Measurements from ENCODE around the gene CHD2. TPM values are rescaled to one million over a fixed set of nuclear protein-coding genes. Genes with fewer than 3 reads are reported as not detected.
A peak's percentile ranks its signal among the peaks of the same experiment; 100 is the strongest.
"Not testable (repeated sequence)": the region's sequence is repeated elsewhere in the genome, so short reads cannot be mapped to it uniquely, and the experiment has no call there.

CHD2 gene
- total RNA-seq, 6 donors from 2014 or later: 102 to 500 (median 155) TPM

DNA sequence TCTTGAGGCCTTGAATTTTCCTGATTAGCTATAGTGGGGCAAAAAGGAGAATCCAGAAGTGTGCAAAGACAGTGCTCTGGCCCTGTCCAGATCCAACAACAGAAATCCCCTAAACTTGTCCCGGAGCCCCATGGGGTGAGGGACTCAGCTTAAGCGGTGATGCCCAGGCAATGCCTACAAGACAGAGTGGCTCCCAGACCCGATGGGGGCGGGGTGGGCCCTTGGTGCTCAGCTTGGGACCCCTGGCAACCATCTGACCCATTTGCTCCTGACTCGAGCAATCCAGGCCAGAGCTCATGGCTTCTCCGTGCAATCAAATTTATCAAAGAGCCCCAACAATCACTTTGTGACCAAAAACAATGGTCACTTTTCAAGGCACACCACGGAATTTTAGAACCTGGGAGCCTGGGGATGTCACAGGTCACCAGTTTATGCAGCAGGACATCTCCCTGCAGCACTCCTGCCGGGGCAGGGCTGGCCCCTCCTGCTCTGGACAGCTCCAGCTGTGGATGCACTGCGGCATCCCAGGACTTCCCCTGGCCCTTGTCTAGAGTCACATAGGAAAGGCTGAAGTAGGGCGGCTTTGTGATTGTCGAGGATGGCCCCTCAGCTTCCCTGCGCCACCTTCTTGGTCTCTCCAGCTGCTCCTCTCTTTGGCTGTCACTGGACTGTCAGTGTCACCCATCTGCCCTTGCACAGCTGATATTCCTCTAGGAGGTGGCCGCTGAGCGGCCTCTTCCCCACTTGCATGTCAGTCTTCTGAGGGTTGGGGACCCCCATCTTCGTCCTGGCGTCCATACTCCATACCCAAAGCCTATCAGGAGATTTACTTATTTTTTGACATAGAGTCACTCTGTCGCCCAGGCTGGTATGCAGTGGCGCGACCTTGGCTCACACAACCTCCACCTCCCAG is 160.5 kb downstream of the CHD2 start:
- H3K4me1 ChIP-seq: peaks cover 0 to 10% (median 1%) of the 10 kb centered on the region in 4 donors
- ATAC-seq (ENCODE audit: low FRiP score in 2 of 2): no peak

DNA sequence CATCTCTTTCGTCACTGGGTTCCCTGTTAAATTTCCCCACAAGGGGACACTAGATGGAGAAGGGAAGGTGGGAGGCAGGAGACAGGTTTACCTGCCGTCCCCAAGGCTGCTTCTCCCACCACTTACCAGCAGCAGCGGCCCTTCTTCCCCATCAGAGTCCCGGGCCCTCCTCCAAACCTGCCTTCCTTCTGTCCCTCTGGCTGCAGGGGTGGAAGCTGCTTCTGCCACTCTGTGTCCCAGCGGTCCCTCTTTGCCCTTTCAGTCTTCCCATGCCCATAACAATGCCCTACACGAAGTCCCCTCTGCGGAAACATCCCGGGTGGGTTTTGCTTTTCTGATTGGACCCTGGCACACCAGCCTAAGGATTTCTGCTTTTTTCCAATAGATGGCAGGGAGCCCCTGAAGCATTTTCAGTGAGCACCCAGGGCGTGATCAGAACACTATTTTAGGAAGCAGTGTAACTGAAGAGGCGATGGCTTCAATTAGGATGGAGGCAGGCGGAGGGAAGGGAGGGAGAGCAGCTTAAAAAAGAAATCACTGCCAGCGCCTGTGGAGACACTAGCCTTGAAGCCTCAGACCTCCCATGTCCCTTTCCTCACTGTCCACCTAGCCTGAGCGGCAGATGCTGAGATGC is 162.6 kb downstream of the CHD2 start:
- H3K9me3 ChIP-seq; H3K27ac ChIP-seq; H3K36me3 ChIP-seq; H3K27me3 ChIP-seq; ATAC-seq (ENCODE audit: low FRiP score in 2 of 2); DNase-seq; H3K4me3 ChIP-seq: not testable (repeated sequence)
- peaks cover 0 to 10% (median 1%) of the 10 kb centered on the region in 4 donors for H3K4me1 ChIP-seq
- WGBS, 2 donors: 73 to 77% methylated on average over 9 to 13 of the region's 13 CpGs

More for the DNA sequence above, 160.5 kb downstream of the CHD2 start:
- Histone ChIP-seq H3K36me3 (no peaks in the 10 kb centered on the region), H3K4me3 (no peak overlapping the region), H3K27me3 (no peaks in the 10 kb centered on the region), H3K9me3 (no peaks in the 10 kb centered on the region), H3K27ac (no peak overlapping the region)
- DNase-seq: peak in 1 of 2 donors; percentile 39
- 77% methylated on average over 16 to 19 of the region's 19 CpGs for WGBS, 2 donors
- TF ChIP-seq POLR2AphosphoS5 (IDR thresholded peaks at IDR 0.05) (no peak), EP300 (IDR thresholded peaks at IDR 0.05) (no peak), POLR2A (IDR thresholded peaks at IDR 0.05) (no peak)
- TF ChIP-seq, protein P1, sequence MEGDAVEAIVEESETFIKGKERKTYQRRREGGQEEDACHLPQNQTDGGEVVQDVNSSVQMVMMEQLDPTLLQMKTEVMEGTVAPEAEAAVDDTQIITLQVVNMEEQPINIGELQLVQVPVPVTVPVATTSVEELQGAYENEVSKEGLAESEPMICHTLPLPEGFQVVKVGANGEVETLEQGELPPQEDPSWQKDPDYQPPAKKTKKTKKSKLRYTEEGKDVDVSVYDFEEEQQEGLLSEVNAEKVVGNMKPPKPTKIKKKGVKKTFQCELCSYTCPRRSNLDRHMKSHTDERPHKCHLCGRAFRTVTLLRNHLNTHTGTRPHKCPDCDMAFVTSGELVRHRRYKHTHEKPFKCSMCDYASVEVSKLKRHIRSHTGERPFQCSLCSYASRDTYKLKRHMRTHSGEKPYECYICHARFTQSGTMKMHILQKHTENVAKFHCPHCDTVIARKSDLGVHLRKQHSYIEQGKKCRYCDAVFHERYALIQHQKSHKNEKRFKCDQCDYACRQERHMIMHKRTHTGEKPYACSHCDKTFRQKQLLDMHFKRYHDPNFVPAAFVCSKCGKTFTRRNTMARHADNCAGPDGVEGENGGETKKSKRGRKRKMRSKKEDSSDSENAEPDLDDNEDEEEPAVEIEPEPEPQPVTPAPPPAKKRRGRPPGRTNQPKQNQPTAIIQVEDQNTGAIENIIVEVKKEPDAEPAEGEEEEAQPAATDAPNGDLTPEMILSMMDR (IDR thresholded peaks at IDR 0.05): no peak

DNA sequence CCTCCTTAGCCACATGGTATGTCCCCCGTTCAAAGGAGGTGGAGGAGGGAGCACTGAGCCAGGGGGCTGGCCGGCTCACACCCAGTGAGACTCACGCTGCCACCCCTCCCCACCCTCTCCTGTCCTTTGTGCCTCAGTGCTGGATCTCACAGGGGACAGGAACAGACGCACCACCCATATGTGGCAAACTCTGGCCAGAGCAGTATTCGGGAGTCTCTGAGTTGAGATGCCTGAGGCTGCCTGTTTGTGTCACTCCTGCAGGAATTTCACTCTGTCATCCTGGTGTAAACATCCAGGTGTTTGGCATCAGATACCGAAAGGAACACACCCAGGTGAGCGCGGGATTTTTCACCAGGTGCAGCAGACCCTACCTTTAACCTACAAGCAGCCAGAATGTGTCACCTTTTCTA is 163.1 kb downstream of the CHD2 start:
- peak in 1 of 2 donors; percentile 15 for ATAC-seq (ENCODE audit: low FRiP score in 2 of 2)
- no peaks in the 10 kb centered on the region for H3K36me3 ChIP-seq
- no peaks in the 10 kb centered on the region for H3K27me3 ChIP-seq
- 60 to 71% methylated on average over 7 to 8 of the region's 8 CpGs for WGBS, 2 donors
- TF ChIP-seq, protein P1 (IDR thresholded peaks at IDR 0.05): no peak
- no peak for TF ChIP-seq POLR2A (IDR thresholded peaks at IDR 0.05)
- TF ChIP-seq EP300 (IDR thresholded peaks at IDR 0.05): no peak
- no peak for TF ChIP-seq POLR2AphosphoS5 (IDR thresholded peaks at IDR 0.05)
- no peak overlapping the region for H3K4me3 ChIP-seq
- peak in 1 of 2 donors; percentile 59 for DNase-seq
- no peak overlapping the region for H3K27ac ChIP-seq
- no peaks in the 10 kb centered on the region for H3K9me3 ChIP-seq
- peaks cover 0 to 10% (median 1%) of the 10 kb centered on the region in 4 donors for H3K4me1 ChIP-seq

DNA sequence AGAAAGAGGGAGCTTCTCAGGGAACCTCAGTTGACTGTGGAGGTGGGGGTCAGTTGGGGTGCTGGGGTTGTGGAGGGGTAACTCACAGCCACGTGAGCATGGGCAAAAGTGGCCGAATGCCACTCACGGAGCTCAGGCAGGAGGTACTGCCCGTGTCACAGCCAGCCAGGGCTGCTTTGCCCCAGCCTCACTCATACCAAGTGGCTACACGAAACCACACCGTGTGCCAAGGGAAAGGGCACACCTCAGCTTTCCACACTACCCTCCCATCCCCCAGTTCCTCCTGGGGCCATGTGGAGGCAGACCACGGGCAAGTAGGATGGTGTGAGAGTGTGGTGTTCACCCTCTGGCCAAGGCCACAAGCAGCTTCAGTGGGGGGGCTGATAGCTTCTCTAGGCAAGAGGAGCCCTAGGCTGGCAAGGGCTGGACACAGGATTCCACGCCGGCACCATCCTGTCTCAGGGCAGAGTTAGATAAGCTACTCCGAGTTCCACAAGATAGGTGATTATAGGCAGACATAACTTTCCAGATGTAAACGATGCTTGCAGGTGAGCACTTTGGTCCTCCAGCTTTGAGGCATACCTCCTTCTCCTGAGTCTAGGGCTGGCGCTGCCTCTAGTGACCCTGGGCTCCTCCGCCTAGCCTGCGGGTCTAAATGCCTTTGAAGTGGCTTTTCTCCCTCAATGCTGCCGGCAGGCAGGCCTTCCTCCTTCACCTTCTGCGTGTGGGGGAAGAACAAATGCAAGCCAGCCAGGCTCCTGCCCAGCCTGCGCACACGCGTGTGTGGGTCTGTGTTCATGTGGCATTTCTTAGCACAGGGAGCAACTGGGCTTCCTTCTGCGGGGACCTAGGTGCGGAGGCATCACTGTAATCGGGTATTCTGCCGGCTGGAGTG is 163.9 kb downstream of the CHD2 start:
- H3K4me3 ChIP-seq: no peak overlapping the region
- ATAC-seq (ENCODE audit: low FRiP score in 2 of 2) (no peak), DNase-seq (peak in 1 of 2 donors; percentile 29)
- H3K27ac ChIP-seq: no peak overlapping the region
- no peaks in the 10 kb centered on the region for H3K27me3 ChIP-seq
- no peaks in the 10 kb centered on the region for H3K9me3 ChIP-seq
- peaks cover 0 to 10% (median 1%) of the 10 kb centered on the region in 4 donors for H3K4me1 ChIP-seq
- no peaks in the 10 kb centered on the region for H3K36me3 ChIP-seq
- WGBS, 2 donors: 60 to 74% methylated on average over 14 to 23 of the region's 23 CpGs
- TF ChIP-seq POLR2AphosphoS5 (IDR thresholded peaks at IDR 0.05): no peak
- TF ChIP-seq EP300 (IDR thresholded peaks at IDR 0.05): no peak

DNA sequence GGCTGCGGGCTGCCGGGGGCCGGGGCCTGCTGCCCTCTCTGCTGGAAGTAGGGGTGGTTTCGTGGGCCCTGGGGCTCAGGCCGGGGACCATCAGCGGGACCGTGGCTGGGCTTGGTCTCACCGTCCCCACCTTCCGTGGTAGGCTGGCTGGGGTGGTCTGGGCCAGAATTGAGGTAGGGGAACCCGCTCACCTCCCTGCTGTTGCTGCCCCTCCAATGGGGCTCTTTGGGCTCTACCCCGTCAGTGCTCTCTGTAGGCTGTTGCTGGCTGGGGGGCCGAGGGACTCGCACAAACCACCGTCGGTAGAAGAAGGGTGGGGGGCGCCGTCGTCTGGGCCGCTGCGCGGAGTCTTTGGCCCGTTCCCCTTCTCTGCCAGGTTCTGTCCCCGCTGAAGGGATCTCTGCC is 165.5 kb downstream of the CHD2 start:
- TF ChIP-seq POLR2A (IDR thresholded peaks at IDR 0.05) (no peak), EP300 (IDR thresholded peaks at IDR 0.05) (no peak), POLR2AphosphoS5 (IDR thresholded peaks at IDR 0.05) (no peak)
- TF ChIP-seq, protein P1 (IDR thresholded peaks at IDR 0.05): no peak
- WGBS, 2 donors: 84 to 91% methylated on average over 20 of the region's 23 CpGs
- Histone ChIP-seq H3K4me3 (no peak overlapping the region), H3K36me3 (no peaks in the 10 kb centered on the region), H3K9me3 (no peaks in the 10 kb centered on the region), H3K4me1 (peaks cover 0 to 10% (median 1%) of the 10 kb centered on the region in 4 donors), H3K27me3 (no peaks in the 10 kb centered on the region), H3K27ac (no peak overlapping the region)
- ATAC-seq (ENCODE audit: low FRiP score in 2 of 2) (no peak), DNase-seq (peak in 1 of 2 donors; percentile 65)

All from upper lobe of left lung (tissue), 6 donors.